ENCODE results near the gene APBB2.

DNA sequence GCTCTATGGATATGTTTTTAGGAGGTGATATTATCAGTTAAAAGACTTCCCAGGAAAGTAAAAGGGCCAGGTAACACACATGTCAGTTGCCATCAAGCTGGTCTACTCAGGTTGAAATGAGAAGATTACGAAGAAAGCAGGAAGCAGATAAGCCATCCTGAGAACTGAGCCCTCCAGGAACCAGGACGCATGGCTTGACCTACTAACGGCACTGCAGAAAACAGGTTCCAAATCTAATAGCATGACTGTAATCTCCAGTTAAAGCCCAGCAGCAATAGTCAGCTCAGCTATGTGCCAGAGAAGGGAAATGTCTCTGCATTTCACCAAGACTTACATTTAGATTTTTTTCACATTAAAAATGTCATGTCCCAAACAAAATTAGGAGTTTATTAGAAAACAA is 77.9 kb downstream of the APBB2 start:
- TF ChIP-seq CTCF (IDR thresholded peaks at IDR 0.05) (no peak), EZH2 (IDR thresholded peaks at IDR 0.05; ENCODE audit: borderline replicate concordance, insufficient read depth, low read depth, low read length, poor library complexity, severe bottlenecking) (no peak)
